Measurements from ENCODE around the gene CNPPD1.

CNPPD1 gene

GRCh38 chr2:219214786-219215185 is 38.1 kb upstream of the CNPPD1 start:
- no peak overlapping the region for H2BK120ac ChIP-seq (ENCODE audit: low read depth, low read length)
- H3K4me3 ChIP-seq (ENCODE audit: low read length): no peak overlapping the region
- no peak overlapping the region for H3K18ac ChIP-seq (ENCODE audit: low read length)
- WGBS (ENCODE audit: extremely low coverage, insufficient coverage, low lambda C conversion rate): no CpG with 5 or more reads among the region's 6 CpGs
- no peak overlapping the region for H2BK5ac ChIP-seq (ENCODE audit: low read length)
- no peaks in the 10 kb centered on the region for H3K27me3 ChIP-seq (ENCODE audit: insufficient read depth, low read length, poor library complexity)
- no peak overlapping the region for H3K56ac ChIP-seq (ENCODE audit: low read length)
- no peak overlapping the region for H3K23ac ChIP-seq (ENCODE audit: low read length)
- no peak overlapping the region for H4K5ac ChIP-seq (ENCODE audit: low read length)
- H3K9ac ChIP-seq (ENCODE audit: low read length): no peak overlapping the region
- no peaks in the 10 kb centered on the region for H3K79me2 ChIP-seq (ENCODE audit: control insufficient read depth, insufficient read depth, low read length)
- DNase-seq: no peak
- peaks cover 6% of the 10 kb centered on the region for H3K79me1 ChIP-seq (ENCODE audit: low read length)
- peaks cover 2% of the 10 kb centered on the region for H3K4me1 ChIP-seq (ENCODE audit: control insufficient read depth, low read depth, low read length)
- H3K4ac ChIP-seq (ENCODE audit: low read depth, low read length): no peak overlapping the region
- no peak overlapping the region for H2BK15ac ChIP-seq (replicated peaks; ENCODE audit: low read depth)
- no peak overlapping the region for H4K8ac ChIP-seq (ENCODE audit: low read depth, low read length)
- peaks cover 4% of the 10 kb centered on the region for H3K36me3 ChIP-seq (ENCODE audit: control insufficient read depth, insufficient read depth, low read length)
- no peak overlapping the region for H3K27ac ChIP-seq (ENCODE audit: low read depth, low read length)
- H3K4me2 ChIP-seq (ENCODE audit: low read length): no peak overlapping the region
- H2AK5ac ChIP-seq (ENCODE audit: low read length): no peak overlapping the region

GRCh38 chr2:219214141-219214540 is 37.4 kb upstream of the CNPPD1 start:
- Histone ChIP-seq H3K9ac (ENCODE audit: low read length) (no peak overlapping the region), H4K8ac (ENCODE audit: low read depth, low read length) (no peak overlapping the region), H2AK5ac (ENCODE audit: low read length) (no peak overlapping the region), H3K18ac (ENCODE audit: low read length) (no peak overlapping the region), H3K4me1 (ENCODE audit: control insufficient read depth, low read depth, low read length) (peaks cover 2% of the 10 kb centered on the region), H3K4me3 (ENCODE audit: low read length) (no peak overlapping the region), H2BK120ac (ENCODE audit: low read depth, low read length) (no peak overlapping the region), H3K27ac (ENCODE audit: low read depth, low read length) (no peak overlapping the region), H3K4ac (ENCODE audit: low read depth, low read length) (no peak overlapping the region), H3K79me2 (ENCODE audit: control insufficient read depth, insufficient read depth, low read length) (no peaks in the 10 kb centered on the region), H2BK15ac (replicated peaks; ENCODE audit: low read depth) (no peak overlapping the region), H4K5ac (ENCODE audit: low read length) (no peak overlapping the region), H3K23ac (ENCODE audit: low read length) (no peak overlapping the region), H3K56ac (ENCODE audit: low read length) (no peak overlapping the region), H3K36me3 (ENCODE audit: control insufficient read depth, insufficient read depth, low read length) (peaks cover 4% of the 10 kb centered on the region), H2BK5ac (ENCODE audit: low read length) (no peak overlapping the region), H3K27me3 (ENCODE audit: insufficient read depth, low read length, poor library complexity) (no peaks in the 10 kb centered on the region), H3K79me1 (ENCODE audit: low read length) (peaks cover 6% of the 10 kb centered on the region), H3K4me2 (ENCODE audit: low read length) (no peak overlapping the region)
- DNase-seq: no peak
- WGBS (ENCODE audit: extremely low coverage, insufficient coverage, low lambda C conversion rate): no CpG with 5 or more reads among the region's 15 CpGs

GRCh38 chr2:219213486-219214071 is 36.9 kb upstream of the CNPPD1 start:
- H3K18ac ChIP-seq (ENCODE audit: low read length): no peak overlapping the region
- no peaks in the 10 kb centered on the region for H3K27me3 ChIP-seq (ENCODE audit: insufficient read depth, low read length, poor library complexity)
- H3K23ac ChIP-seq (ENCODE audit: low read length): no peak overlapping the region
- H3K27ac ChIP-seq (ENCODE audit: low read depth, low read length): no peak overlapping the region
- no peak overlapping the region for H2AK5ac ChIP-seq (ENCODE audit: low read length)
- no peak overlapping the region for H3K56ac ChIP-seq (ENCODE audit: low read length)
- H3K4ac ChIP-seq (ENCODE audit: low read depth, low read length): no peak overlapping the region
- DNase-seq: no peak
- H3K36me3 ChIP-seq (ENCODE audit: control insufficient read depth, insufficient read depth, low read length): peaks cover 4% of the 10 kb centered on the region
- no peak overlapping the region for H3K4me2 ChIP-seq (ENCODE audit: low read length)
- H2BK15ac ChIP-seq (replicated peaks; ENCODE audit: low read depth): no peak overlapping the region
- H3K4me1 ChIP-seq (ENCODE audit: control insufficient read depth, low read depth, low read length): peaks cover 2% of the 10 kb centered on the region
- no CpG with 5 or more reads among the region's 10 CpGs for WGBS (ENCODE audit: extremely low coverage, insufficient coverage, low lambda C conversion rate)
- H3K79me1 ChIP-seq (ENCODE audit: low read length): peaks cover 6% of the 10 kb centered on the region
- no peak overlapping the region for H2BK120ac ChIP-seq (ENCODE audit: low read depth, low read length)
- no peak overlapping the region for H4K5ac ChIP-seq (ENCODE audit: low read length)
- H3K4me3 ChIP-seq (ENCODE audit: low read length): no peak overlapping the region
- H3K79me2 ChIP-seq (ENCODE audit: control insufficient read depth, insufficient read depth, low read length): no peaks in the 10 kb centered on the region
- no peak overlapping the region for H3K9ac ChIP-seq (ENCODE audit: low read length)
- no peak overlapping the region for H4K8ac ChIP-seq (ENCODE audit: low read depth, low read length)
- H2BK5ac ChIP-seq (ENCODE audit: low read length): no peak overlapping the region

GRCh38 chr2:219213026-219213415 is 36.3 kb upstream of the CNPPD1 start:
- no peak overlapping the region for H3K4ac ChIP-seq (ENCODE audit: low read depth, low read length)
- H4K8ac ChIP-seq (ENCODE audit: low read depth, low read length): no peak overlapping the region
- H2AK5ac ChIP-seq (ENCODE audit: low read length): no peak overlapping the region
- DNase-seq: no peak
- no peak overlapping the region for H3K23ac ChIP-seq (ENCODE audit: low read length)
- WGBS (ENCODE audit: extremely low coverage, insufficient coverage, low lambda C conversion rate): no CpG with 5 or more reads among the region's 8 CpGs
- no peaks in the 10 kb centered on the region for H3K79me2 ChIP-seq (ENCODE audit: control insufficient read depth, insufficient read depth, low read length)
- H3K9ac ChIP-seq (ENCODE audit: low read length): no peak overlapping the region
- H2BK15ac ChIP-seq (replicated peaks; ENCODE audit: low read depth): no peak overlapping the region
- H3K27ac ChIP-seq (ENCODE audit: low read depth, low read length): no peak overlapping the region
- peaks cover 2% of the 10 kb centered on the region for H3K4me1 ChIP-seq (ENCODE audit: control insufficient read depth, low read depth, low read length)
- H3K4me3 ChIP-seq (ENCODE audit: low read length): no peak overlapping the region
- H2BK120ac ChIP-seq (ENCODE audit: low read depth, low read length): no peak overlapping the region
- H3K56ac ChIP-seq (ENCODE audit: low read length): no peak overlapping the region
- no peaks in the 10 kb centered on the region for H3K27me3 ChIP-seq (ENCODE audit: insufficient read depth, low read length, poor library complexity)
- no peak overlapping the region for H3K4me2 ChIP-seq (ENCODE audit: low read length)
- H3K79me1 ChIP-seq (ENCODE audit: low read length): peaks cover 6% of the 10 kb centered on the region
- H3K36me3 ChIP-seq (ENCODE audit: control insufficient read depth, insufficient read depth, low read length): peaks cover 4% of the 10 kb centered on the region
- H4K5ac ChIP-seq (ENCODE audit: low read length): no peak overlapping the region
- H3K18ac ChIP-seq (ENCODE audit: low read length): no peak overlapping the region
- H2BK5ac ChIP-seq (ENCODE audit: low read length): no peak overlapping the region

GRCh38 chr2:219210886-219211362 is 34.2 kb upstream of the CNPPD1 start:
- no peak overlapping the region for H4K8ac ChIP-seq (ENCODE audit: low read depth, low read length)
- no peak overlapping the region for H3K23ac ChIP-seq (ENCODE audit: low read length)
- no peak overlapping the region for H3K9ac ChIP-seq (ENCODE audit: low read length)
- no peak overlapping the region for H2AK5ac ChIP-seq (ENCODE audit: low read length)
- H4K5ac ChIP-seq (ENCODE audit: low read length): no peak overlapping the region
- no peak overlapping the region for H2BK120ac ChIP-seq (ENCODE audit: low read depth, low read length)
- no peak overlapping the region for H3K56ac ChIP-seq (ENCODE audit: low read length)
- no peaks in the 10 kb centered on the region for H3K79me2 ChIP-seq (ENCODE audit: control insufficient read depth, insufficient read depth, low read length)
- H3K4me3 ChIP-seq (ENCODE audit: low read length): no peak overlapping the region
- H2BK5ac ChIP-seq (ENCODE audit: low read length): no peak overlapping the region
- H3K4me2 ChIP-seq (ENCODE audit: low read length): no peak overlapping the region
- H3K18ac ChIP-seq (ENCODE audit: low read length): no peak overlapping the region
- DNase-seq: peak; percentile 33
- peaks cover 4% of the 10 kb centered on the region for H3K36me3 ChIP-seq (ENCODE audit: control insufficient read depth, insufficient read depth, low read length)
- H3K4ac ChIP-seq (ENCODE audit: low read depth, low read length): no peak overlapping the region
- no peaks in the 10 kb centered on the region for H3K27me3 ChIP-seq (ENCODE audit: insufficient read depth, low read length, poor library complexity)
- peaks cover 4% of the 10 kb centered on the region for H3K4me1 ChIP-seq (ENCODE audit: control insufficient read depth, low read depth, low read length)
- H3K27ac ChIP-seq (ENCODE audit: low read depth, low read length): no peak overlapping the region
- no CpG with 5 or more reads among the region's 9 CpGs for WGBS (ENCODE audit: extremely low coverage, insufficient coverage, low lambda C conversion rate)
- no peak overlapping the region for H2BK15ac ChIP-seq (replicated peaks; ENCODE audit: low read depth)
- peaks cover 1% of the 10 kb centered on the region for H3K79me1 ChIP-seq (ENCODE audit: low read length)

Measured in mesendoderm (in vitro differentiated cells).